Ramos (cell line): Measurements from ENCODE around the gene LAMC3.

Experiments used
- in situ Hi-C: fragments of 300-500 bp; cut with MboI; formaldehyde crosslinking; loops from one replicate; pipeline ENCODE4 v1.14.3; 2022; ENCODE audit warnings: low sequenced_read_pairs; ENCODE audit not compliant: unreplicated experiment

The LAMC3 gene

DNA sequence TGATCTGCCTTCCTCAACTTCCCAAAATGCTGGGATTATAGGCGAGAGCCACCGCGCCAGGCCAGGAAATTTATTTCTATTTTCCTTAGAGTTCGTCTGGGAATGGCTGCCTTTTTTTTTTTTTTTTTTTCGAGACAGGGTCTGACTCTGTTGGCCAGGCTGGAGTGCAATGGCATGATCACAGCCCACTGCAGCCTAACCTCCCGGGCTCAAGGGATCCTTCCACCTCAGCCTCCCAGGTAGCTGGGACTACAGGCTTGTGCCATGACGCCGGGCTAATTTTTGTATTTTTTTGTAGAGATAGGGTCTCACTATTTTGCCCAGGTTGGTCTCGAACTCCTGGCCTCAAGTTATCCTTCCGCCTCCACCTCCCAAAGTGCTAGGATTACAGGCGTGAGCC is 888 bp upstream of the LAMC3 start:
- in situ Hi-C loops = no loop called here

DNA sequence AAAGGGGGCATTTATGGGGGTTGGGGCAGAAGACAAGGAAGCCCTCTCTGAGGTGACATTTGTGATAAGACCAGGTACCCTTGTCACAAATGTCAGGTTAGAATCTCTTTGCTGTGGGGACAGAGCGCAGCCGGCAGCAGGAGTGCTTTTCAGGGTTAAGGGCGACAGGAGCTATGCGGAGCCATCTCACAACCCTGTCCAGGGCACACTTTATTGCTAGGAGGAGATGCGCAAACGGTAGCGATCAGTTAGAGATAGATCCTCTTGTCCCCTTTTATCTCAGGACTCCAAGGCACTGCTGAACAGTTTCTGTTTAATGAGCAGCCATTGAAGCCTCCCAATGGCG is 438 bp upstream of the LAMC3 start:
- in situ Hi-C loops = no loop called here

DNA sequence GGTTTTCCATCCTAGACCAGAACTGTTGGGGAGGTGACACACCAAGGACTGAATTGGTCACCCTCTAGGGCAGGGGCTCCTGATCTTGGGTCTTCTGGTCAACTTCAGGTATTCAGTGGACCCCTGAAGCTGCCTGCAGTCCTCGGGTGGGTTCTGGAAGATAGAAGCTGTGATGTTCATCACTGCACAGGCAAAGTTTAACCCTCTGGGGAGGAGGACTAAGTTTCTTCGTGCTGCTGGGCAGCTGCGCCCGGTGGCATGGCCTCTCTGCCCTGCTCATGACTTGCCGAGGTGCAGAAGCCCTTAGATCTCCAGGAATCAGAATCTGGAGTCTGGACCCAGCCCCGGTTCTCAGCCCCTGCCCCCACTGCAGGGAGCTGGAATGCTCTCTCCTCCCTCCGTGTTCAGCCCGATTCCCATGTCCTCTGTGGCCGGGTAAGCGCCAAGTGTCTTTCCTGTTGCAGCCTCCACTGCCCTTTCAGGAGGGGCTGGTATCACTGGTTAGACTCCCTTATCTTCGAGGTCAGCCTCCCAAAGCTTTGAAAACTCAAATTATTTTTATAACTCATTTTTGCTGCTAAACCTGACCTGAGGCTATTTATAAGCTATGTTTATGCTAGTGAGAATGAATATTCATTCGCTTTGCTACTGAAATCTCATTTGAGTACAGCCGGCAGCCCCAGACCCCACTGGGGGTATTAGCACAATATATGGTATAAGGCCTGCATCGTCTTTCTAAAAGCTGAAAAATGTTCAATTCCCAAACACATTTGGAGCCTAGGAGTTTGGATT is 1.7 kb downstream of the LAMC3 start:
- in situ Hi-C loops = no loop called here

DNA sequence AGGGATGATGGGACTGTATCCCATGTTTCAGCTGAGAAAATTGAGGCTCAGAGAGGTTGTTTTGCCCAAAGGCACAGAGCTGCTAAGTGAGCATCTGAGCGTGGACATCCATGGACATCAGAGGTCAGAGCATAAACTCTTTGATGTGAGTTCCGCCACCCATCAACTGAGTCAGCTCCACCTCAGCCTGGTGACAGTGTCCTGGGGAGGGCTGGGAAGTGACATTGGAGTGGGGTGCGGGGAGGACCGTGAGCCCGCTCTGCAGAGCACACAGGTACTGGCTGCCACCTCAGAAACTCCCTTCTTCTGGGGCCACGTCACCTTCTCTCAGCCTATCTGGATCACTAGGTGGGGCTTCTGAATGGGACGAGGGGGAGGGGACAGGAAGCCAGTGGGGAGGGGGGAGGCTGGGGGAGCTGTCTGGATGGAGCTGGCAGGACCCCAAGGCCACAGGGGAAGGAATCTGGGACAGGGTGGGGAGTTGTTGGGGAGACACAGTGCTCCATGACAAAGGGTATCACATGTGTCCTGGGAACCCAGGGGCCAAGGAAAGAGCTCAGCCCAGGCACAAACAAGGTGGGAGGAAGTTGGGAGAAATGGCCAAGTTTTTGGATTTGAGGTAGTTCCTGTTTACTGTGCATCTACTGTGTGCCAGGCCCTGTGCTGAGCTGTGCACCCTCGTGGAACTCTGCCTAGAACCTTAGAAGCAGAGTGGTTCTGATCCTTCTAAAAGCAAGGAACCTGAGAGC is 2.5 kb downstream of the LAMC3 start:
- in situ Hi-C loops = no loop called here

DNA sequence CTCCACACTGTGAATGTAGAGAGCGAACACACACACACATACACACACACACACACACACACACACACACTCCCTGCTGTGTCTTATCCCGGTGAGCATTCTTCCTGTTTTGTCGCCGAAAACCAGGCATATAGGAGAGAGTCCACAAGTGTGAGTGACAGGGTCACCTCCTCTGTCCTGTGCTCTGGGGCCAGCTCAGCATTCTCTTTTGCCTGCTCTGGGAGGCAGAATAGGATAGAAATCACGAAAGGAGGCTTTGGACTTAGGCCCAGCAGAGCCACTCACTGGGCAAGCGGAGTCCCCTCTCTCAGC is 3.0 kb downstream of the LAMC3 start:
- in situ Hi-C loops = no loop called here

DNA sequence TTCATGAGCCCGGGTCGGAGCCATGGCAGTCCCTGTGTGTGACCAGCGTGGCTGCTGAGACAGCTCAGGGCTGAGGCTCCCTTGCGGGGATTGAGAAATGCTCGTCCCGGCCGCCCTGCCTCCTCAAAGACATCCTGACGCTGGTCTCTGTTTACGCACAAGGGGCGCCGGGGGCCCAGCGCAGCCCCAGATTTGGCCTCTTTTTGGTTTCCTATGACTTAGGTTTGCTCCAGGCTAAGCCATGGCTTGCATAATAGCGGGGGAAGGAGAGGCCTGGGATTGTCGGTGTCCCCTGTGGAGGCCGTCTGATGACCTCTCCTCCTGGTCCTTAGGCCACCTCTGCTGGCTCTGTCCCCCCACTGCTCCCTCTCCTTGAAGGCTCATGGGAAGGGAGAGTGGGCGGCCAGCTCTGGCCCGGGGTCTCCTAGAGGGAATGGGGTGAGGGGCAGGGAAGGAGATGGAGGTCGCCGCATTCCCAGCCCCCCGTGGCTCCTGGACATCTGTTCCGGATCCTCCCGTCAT is 3.5 kb downstream of the LAMC3 start:
- in situ Hi-C loops = no loop called here

DNA sequence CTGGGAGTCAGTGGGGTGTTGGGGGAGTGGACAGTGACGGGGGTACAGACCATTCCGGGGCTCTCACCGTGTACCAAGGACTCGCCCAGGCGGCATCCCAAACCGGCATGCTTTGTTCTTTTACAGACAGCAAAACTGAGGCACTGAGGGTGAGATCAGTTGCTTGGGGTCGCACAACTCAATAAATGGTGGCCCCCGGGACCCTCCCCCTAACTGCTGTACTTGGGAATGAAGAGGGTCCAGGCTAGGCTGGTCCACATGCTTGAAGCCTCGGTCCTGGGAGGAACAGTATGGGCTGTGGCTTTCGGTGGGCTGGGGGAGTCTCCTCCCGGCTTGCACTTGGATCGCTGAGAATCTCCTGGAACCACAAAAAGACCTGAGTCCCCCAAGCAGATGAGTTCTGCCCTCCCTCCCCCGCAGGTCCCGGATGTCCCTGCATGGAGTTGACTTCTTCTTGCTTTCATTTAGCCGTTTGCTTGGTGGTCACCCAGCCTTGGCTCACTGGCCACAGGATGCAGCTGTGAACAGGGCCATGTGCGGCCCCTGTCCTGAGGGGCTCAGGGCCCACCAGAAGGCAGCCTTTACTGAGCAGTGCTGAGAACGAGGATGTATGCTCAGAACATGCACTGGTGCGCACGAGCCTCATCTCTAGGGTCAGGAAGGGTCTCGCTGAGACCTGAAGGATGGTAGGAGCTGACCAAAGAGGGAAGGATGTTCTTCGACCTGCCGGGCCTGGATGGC is 4.2 kb downstream of the LAMC3 start:
- in situ Hi-C loops = no loop called here

DNA sequence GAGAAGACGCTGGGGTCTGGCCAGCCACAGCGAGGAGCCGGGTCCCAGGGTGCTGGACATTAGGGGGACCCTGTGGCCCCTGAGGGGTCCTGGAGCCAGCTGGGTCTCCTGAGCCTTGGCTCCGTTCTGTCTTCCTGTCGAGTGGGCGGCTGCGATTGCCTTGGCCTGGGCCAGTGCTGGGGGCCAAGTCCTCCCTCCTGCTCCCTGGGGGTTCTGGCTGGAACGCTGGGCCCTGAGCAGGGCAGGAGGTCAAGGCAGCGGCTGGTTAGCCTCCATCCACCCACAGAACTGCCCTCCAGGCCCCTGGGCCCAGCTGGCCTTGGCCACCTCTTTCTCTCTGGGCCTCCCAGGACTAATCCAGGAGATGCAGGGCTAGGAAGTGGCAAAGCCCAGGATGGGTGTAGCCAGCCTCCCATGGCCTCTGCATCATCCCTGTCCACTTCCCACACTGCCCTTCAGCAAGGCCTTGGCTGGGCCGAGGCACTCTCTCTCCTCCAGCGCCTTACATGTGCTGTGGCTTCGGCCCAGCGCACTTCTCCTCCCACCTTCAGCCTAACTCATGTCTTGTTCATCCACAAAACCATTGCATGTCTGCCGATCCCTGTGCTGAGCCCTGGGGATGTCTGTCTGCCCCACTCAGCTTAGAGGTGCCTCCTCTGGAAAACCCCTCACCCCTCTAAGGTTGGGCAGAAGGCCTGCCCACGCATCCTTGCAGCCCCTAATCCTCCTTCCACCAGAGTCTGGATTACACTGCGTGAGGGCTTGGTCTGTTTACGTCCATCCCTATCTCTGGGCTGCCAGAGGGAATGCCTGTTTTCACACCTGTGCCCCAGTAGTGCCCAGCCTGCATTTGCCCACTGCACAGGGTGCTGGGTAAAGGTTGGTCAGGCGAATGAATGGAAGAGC is 5.0 kb downstream of the LAMC3 start:
- in situ Hi-C loops = no loop called here

DNA sequence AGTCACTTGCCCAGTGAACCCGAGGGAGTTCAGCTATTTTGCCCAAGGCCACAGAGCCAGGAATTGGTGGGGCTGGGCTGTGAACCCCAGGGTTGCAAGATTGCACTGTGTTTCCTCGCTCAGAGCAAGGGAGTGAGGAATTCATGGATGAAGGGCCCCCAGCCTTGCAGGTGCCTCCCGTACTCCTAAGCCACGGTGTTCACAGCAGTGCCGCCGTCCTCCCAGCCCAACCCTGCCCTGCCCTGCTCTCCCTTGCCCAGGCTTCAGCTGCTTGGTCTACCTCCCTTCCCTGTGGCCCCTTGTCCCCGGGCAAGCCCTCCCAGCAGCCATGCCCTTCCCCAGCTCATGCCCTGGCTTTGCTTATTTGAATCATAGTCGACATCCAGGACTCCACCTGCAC is 6.1 kb downstream of the LAMC3 start:
- in situ Hi-C loops = no loop called here

DNA sequence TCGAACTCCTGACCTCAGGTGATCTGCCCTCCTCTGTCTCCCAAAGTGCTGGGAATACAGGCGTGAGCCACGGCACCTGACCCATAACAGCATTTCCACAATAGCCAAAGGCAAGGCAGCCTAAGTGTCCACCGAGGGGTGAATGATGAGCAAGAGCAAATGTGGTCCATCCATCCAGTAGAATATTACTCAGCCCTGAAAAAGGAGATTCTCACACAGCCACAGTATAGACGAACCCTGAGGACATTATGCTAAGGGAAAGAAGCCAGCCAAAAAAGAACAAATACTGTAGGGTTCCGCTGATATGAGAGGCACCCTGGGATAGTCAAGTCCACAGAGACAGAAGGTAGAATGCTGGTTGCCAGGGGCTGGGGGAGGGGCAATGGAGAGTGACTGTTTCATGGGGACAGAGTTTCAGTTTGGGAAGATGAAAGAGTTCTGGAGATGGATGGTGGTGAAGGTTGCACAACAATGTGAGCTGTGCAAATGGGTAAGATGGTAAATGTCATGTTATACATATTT is 7.0 kb downstream of the LAMC3 start:
- in situ Hi-C loops = no loop called here

DNA sequence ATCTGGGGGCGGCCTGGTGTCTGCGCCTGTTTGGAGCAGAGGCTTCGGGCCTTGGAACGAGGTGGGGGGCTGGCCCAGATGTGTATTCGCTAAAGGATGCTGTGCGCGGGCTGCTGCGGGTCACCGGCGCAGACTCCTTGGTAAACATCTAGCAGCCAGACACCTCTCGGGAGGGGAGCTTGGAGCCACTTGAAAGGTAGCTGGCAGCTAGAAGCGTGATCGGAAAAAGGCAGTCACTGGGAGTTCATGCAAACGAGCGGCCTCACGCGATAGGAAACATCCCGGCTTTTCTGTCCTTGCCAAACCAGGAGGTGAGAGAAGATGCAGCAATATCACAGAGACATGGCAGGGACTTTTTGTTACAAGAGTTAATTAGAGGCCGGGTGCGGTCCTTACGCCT is 8.1 kb downstream of the LAMC3 start:
- in situ Hi-C loops = no loop called here

DNA sequence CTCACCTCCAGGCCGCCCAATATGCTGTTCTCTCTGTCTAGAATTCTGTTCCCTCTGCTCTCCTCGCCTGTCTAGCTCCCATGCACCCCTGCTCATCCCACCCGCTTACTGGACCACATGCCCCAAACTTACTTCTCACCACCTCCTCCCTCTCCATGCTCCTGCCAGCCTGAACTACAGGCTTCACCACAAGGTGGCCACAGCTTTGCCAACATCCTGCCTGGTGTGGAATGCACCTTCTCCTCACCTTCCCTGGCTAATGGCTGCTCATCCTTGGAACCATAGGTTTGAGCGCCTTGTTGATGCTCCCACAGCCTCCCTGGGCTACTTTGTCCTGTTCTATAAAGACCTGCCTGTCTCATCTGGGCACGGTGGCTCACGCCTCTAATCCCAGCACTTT is 9.6 kb downstream of the LAMC3 start:
- in situ Hi-C loops = no loop called here

DNA sequence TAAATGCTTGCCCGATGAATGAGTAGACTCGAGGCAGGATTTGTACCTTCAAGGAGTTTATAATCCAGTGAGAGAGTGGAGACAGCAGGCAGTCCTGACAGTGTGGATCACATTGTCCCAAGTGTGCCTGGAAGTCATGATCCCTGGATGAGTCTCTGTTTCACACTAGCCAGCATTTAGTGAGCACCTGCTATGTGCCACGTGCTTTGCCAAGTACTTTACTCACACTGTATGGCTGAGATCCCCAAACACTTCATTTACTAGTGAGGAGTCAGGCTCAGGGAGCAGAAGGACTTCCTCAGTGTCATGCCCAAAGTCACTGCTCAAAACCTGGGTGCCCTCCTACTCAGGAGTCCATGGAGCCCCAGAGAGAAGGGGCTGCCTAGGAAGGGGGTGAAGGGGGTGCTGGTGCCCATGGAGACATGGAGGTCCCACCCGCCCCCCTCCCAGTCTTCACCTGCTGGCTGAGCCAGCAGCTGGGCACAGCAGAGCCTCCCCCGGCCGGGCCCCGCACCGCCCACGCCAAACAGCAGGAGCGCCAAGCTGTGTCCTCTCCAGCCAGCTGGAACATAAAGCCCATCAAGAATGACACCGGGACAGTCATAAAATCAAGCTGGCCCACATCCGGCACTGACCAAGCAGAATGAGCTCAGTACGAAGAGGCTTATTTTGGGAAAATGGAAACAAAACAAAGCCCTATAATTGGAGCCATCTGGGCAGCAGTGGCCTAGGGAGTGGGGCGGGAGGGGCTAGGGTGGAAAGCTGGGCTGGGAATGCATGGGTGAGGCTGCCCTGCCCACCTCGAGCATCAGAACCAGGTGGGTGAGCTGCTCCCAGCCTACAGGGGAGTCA is 10.6 kb downstream of the LAMC3 start:
- in situ Hi-C loops = no loop called here

DNA sequence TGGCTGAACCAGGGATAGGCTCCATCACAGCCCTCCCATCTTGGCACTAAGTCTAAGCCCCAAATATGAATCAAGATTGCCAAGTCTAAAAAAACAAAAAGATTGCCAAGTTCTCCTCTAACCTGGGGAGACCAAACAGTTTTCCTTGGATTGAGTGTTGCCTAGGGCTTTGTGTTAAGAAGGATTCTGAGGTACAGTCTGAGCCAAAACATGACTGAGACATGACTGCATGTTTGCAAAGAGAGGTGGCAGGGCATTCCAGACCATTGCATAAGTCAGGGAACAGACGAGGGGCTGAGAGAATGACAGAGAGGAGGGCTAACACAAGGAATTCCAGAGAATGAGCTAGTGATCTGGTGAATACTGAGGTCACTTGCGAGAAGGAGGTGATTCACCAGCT is 11.4 kb downstream of the LAMC3 start:
- in situ Hi-C loops = no loop called here

DNA sequence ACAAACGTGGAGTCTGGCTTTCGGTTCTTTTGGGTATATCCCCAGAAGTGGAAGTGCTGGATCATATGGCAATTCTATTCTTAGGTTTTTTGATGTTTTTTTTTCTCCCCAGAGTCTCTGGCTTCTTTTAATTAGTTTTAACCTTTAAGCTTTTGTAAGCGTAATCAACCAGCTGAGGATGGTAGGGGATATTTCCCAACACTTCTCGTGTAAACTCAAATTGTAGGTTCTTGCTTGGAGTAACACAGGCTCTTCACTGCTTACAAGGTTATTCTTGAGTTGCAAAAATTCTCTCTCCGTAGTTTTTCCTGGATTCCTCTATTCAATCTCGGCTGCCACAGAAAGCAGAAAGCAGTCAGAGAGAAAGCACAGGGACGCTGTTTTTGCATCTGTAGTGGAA is 11.9 kb downstream of the LAMC3 start:
- in situ Hi-C loops = no loop called here

DNA sequence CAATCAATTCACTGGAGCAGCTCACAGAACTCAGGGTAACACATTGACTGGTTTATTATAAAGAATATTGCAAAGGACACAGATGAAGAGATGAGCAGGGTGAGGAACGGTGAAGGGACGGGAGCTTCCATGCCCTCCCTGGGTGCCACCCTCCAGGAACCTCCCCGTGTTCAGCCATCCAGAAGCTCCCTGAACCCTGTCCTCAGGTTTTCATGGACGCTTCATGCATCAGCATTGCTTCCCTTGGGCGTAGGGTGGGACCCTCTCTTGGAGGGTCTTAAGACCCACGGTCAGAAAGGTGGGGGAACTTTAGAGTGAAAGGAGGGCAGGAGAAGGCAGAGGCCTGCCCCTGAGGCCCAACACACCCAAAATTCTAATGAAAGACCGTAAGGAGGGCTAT is 12.8 kb downstream of the LAMC3 start:
- in situ Hi-C loops = no loop called here

DNA sequence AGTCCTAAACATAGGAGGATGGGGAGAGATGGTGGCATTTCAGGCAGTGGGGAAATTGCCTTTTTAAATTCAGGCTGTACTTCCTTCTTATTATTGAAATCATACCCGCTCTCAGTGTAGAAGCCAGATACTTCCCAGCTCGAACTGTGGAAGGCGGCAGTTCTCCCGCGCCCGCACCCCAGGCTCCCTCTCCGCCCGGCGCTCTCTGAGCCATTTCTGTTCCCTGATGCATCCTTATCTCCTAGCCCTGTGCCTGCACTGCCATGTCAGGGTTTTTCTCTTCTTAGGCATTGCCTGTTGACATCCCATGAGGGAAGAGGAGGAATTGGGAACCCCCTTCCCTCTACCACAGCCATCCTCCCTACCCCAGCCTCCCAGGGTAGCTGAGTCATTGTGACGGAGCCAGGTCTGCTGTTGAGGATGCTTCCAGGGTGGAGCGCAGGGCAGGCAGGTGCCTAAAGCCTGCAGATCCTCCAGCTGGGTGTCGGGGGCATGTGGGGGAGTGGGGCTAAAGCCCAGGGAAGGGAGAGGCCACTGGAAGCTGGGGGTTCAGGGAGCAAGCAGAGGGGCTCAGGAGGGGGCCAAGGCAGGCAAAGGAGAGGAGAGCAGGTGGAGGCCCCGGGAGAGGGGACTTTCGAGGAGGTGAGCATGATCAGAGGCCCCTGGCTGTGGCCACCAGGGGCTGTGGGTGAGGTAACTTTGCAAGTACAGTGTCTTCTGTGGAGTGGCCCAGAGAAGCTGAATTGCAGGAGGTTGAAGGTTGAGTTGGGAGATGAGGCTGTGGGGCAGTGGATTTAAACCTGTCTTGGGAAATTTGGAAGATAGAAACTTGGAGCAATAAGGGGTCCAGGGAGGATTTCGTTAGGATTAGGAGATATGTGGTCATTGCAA is 16.2 kb downstream of the LAMC3 start:
- in situ Hi-C loops = no loop called here
